GM12878 (cell line): ENCODE data around the gene KIF11. TPM values are rescaled to one million over a fixed set of nuclear protein-coding genes. Genes with fewer than 3 reads are reported as not detected.

Experiments
- ATAC-seq: fragments of 200-7000 bp; cut with Tn5 transposase; 3 replicates; pipeline ENCODE4 v1.9.1; 2020; ENCODE audit warnings: mild to moderate bottlenecking, moderate library complexity
- BruUV-seq: library from RNA; stranded (reverse); fragments of 400-500 nt; replicated peaks from 2 replicates; lab custom pipeline; 2021; lab: Mats Ljungman, UMichigan
- CTCF ChIA-PET: fragments of 300-600 bp; sonication (Branson Sonifier 250); formaldehyde crosslinking; extraction: SDS; loops from one replicate; lab custom pipeline; 2021; ENCODE audit warnings: inconsistent platforms; lab: Yijun Ruan, JAX
- POLR2A ChIA-PET: fragments of 350-600 bp; formaldehyde crosslinking; extraction: SDS; loops from one replicate; lab custom pipeline; 2021; ENCODE audit warnings: inconsistent platforms; lab: Charles Lee
- RAD21 ChIA-PET: fragments of 300-600 bp; sonication (Branson Sonifier 250); formaldehyde crosslinking; loops from one replicate; lab custom pipeline; 2023; ENCODE audit warnings: antibody characterized with exemption; ENCODE audit not compliant: unreplicated experiment; lab: Charles Lee
- SMC1A ChIA-PET: fragments of 300-600 bp; sonication (Branson Sonifier 250); formaldehyde crosslinking; loops from one replicate; lab custom pipeline; 2023; ENCODE audit not compliant: unreplicated experiment, uncharacterized antibody; lab: Charles Lee
- DNase-seq: peaks from one replicate; pipeline ENCODE4 v3.0.0-alpha.2; 2011; ENCODE audit warnings: low read depth, low spot score
- FAIRE-seq: peaks from 3 replicates; lab custom pipeline; 2011; peaks lifted over from hg19 to GRCh38; lab: Jason Lieb, UNC
- H2AFZ ChIP-seq: 2 replicates; pipeline ENCODE4 v1.6.0; 2011; ENCODE audit warnings: low read depth, low read length, control low read depth; ENCODE audit not compliant: control insufficient read depth
- H3K27ac ChIP-seq: 2 replicates; pipeline ENCODE4 v1.5.1; 2011; ENCODE audit warnings: control low read depth; ENCODE audit not compliant: control insufficient read depth, insufficient read depth
- H3K27me3 ChIP-seq, 2 experiments: replicated peaks in 1 of 2; 2 replicates each; pipeline versions ENCODE4 v1.6.0 to v1.6.1; 2011; ENCODE audit warnings: low read length in 1 of 2; ENCODE audit not compliant: control insufficient read depth in 2 of 2, insufficient read depth in 2 of 2
- H3K36me3 ChIP-seq, 2 experiments: 2 replicates each; pipeline ENCODE4 v1.5.1; 2011; ENCODE audit warnings: low read length in 1 of 2; ENCODE audit not compliant: control insufficient read depth in 2 of 2, insufficient read depth in 2 of 2
- H3K4me1 ChIP-seq: 2 replicates; pipeline ENCODE4 v1.6.1; 2011; ENCODE audit warnings: mild to moderate bottlenecking, low read length, moderate library complexity, mixed read lengths; ENCODE audit not compliant: control insufficient read depth, insufficient read depth
- H3K4me2 ChIP-seq: 2 replicates; pipeline ENCODE4 v1.6.0; 2011; ENCODE audit warnings: control low read depth; ENCODE audit not compliant: control insufficient read depth, insufficient read depth
- H3K4me3 ChIP-seq: fragments of 200-600 bp; sonication (generic); 2 replicates; pipeline ENCODE4 v1.5.1; 2016
- H3K79me2 ChIP-seq: 2 replicates; pipeline ENCODE4 v1.6.0; 2011; ENCODE audit warnings: low read length; ENCODE audit not compliant: control insufficient read depth, insufficient read depth
- H3K9ac ChIP-seq: 2 replicates; pipeline ENCODE4 v1.8.0; 2011; ENCODE audit warnings: low read length, control low read depth, mixed read lengths; ENCODE audit not compliant: control insufficient read depth, insufficient read depth
- H3K9me3 ChIP-seq: replicated peaks from 3 replicates; pipeline ENCODE4 v1.5.1; 2011; ENCODE audit warnings: mild to moderate bottlenecking, low read length; ENCODE audit not compliant: control insufficient read depth, insufficient read depth
- H4K20me1 ChIP-seq: 2 replicates; pipeline ENCODE4 v1.6.0; 2011; ENCODE audit not compliant: control insufficient read depth, insufficient read depth
- ATF2 ChIP-seq: IDR thresholded peaks from 2 replicates; pipeline ENCODE4 v1.6.1; 2012; ENCODE audit warnings: low read length, inconsistent platforms
- ATF3 ChIP-seq: IDR thresholded peaks from 2 replicates; pipeline ENCODE4 v1.6.1; 2011; ENCODE audit warnings: low read depth, mild to moderate bottlenecking, low read length, moderate library complexity, borderline replicate concordance; ENCODE audit errors: extremely low read depth
- DPF2 ChIP-seq: fragments of 450-650 bp; IDR thresholded peaks from 2 replicates; pipeline ENCODE4 v1.6.1; 2017; ENCODE audit warnings: mild to moderate bottlenecking
- ELK1 ChIP-seq: IDR thresholded peaks from 2 replicates; pipeline ENCODE4 v1.6.1; 2012; ENCODE audit warnings: low read depth, low read length, improper control_type of control experiment
- HCFC1 ChIP-seq: fragments of 150-350 bp; IDR thresholded peaks from 2 replicates; pipeline ENCODE4 v1.6.1; 2014; ENCODE audit warnings: low read length
- IRF5 ChIP-seq: fragments of 450-650 bp; IDR thresholded peaks from 2 replicates; pipeline ENCODE4 v1.6.1; 2017; ENCODE audit warnings: borderline replicate concordance
- MEF2B ChIP-seq: fragments of 450-650 bp; IDR thresholded peaks from 2 replicates; pipeline ENCODE4 v1.6.1; 2018; ENCODE audit warnings: mild to moderate bottlenecking, moderate library complexity; ENCODE audit not compliant: partially characterized antibody, poor library complexity, severe bottlenecking
- MTA2 ChIP-seq: fragments of 450-650 bp; IDR thresholded peaks from 2 replicates; pipeline ENCODE4 v1.6.1; 2016; ENCODE audit warnings: low read depth, mild to moderate bottlenecking, moderate library complexity
- MYC ChIP-seq: IDR thresholded peaks from 2 replicates; pipeline ENCODE4 v1.6.1; 2011; ENCODE audit warnings: mild to moderate bottlenecking, low read length, moderate library complexity, inconsistent platforms; ENCODE audit not compliant: insufficient read depth, insufficient replicate concordance, insufficient read length, severe bottlenecking
- PML ChIP-seq: IDR thresholded peaks from 2 replicates; pipeline ENCODE4 v1.6.1; 2012; ENCODE audit warnings: low read length, inconsistent platforms
- PRDM15 ChIP-seq: fragments of 450-650 bp; formaldehyde crosslinking; IDR thresholded peaks from 2 replicates; pipeline ENCODE4 v1.4.0; 2020; ENCODE audit warnings: mild to moderate bottlenecking, moderate library complexity
- RBBP5 ChIP-seq: fragments of 200-600 bp; sonication (generic); conservative IDR thresholded peaks from 2 replicates; pipeline ENCODE4 v1.6.1; 2016
- SMAD5 ChIP-seq: IDR thresholded peaks from 2 replicates; pipeline ENCODE4 v1.6.1; 2016; ENCODE audit warnings: antibody characterized with exemption, low read depth
- ZNF217 ChIP-seq: fragments of 450-650 bp; IDR thresholded peaks from 2 replicates; pipeline ENCODE4 v1.6.1; 2017; ENCODE audit warnings: antibody characterized with exemption, mild to moderate bottlenecking
- WGBS: methylation state at CpG from one replicate; pipeline ENCODE4 v1.1.6; 2016; ENCODE audit warnings: low lambda C conversion rate; ENCODE audit not compliant: insufficient replicate concordance, insufficient coverage; ENCODE audit errors: missing lambda C conversion rate; 5-methylcytosine and 5-hydroxymethylcytosine counted together
- in situ Hi-C: fragments of 300-500 bp; cut with MboI; formaldehyde crosslinking; loops from 9 replicates; pipeline ENCODE4 v1.14.3; 2018; ENCODE audit warnings: mixed read lengths
- intact Hi-C: fragments of 100-400 bp; cut with micrococcal nuclease; formaldehyde crosslinking; loops from one replicate; pipeline ENCODE4 v1.14.2; 2022; ENCODE audit not compliant: unreplicated experiment
- polyA plus RNA-seq, 11 experiments: library from polyadenylated mRNA; depleted of rRNA in 4 of 11; unstranded in 6 of 11; stranded (reverse) in 5 of 11; fragments of >200 nt; fragmentation: Nextera tagmentation in 4 of 11; fragmentation: Illumina TruSeq in 1 of 11; extraction: Ambion mirVana in 4 of 11; extraction: Trizol in 1 of 11; gene quantifications; 1 replicate in 1 of 11; 2 replicates in 10 of 11; pipeline versions ENCODE4 v1.2.1 to v1.2.3, GENCODE V29; 2011 to 2016; ENCODE audit warnings: inconsistent platforms in 2 of 11, missing spikeins in 2 of 11, low read depth in 1 of 11
- total RNA-seq, 4 experiments: library from RNA; depleted of rRNA in 3 of 4; stranded (reverse); fragments of >200 nt in 3 of 4; fragmentation: Illumina TruSeq in 1 of 4; extraction: Trizol in 1 of 4; gene quantifications; 2 replicates each; pipeline versions ENCODE4 v1.2.1 to v1.2.3, GENCODE V29; 2013 to 2021

The KIF11 gene
- total and polyA plus RNA-seq, 10 of the 15 experiments (the other 5 are each of a cell fraction or from before 2014, with no cell fraction given): 14.1 to 79.8 (median 41.9) TPM

GRCh38 chr10:92595505-92595904, 2.6 kb downstream of the KIF11 start:
- Histone ChIP-seq H3K36me3 (no peaks in the 10 kb centered on the region), H3K27ac (no peak overlapping the region), H3K9ac (peak overlapping the region; percentile 52; the same call in 1 of the 2 replicates), H3K4me2 (peak overlapping the region; percentile 64), H3K9me3 (no peaks in the 10 kb centered on the region), H2AFZ (no peak overlapping the region; the same call in 1 of the 2 replicates), H3K4me1 (peaks cover 8% of the 10 kb centered on the region), H4K20me1 (no peaks in the 10 kb centered on the region), H3K27me3 (no peaks in the 10 kb centered on the region), H3K4me3 (peak overlapping the region; percentile 88), H3K79me2 (peaks cover 69% of the 10 kb centered on the region)
- TF ChIP-seq ZNF217: no peak
- no peak for TF ChIP-seq PML
- no peak for TF ChIP-seq ATF3
- TF ChIP-seq DPF2: no peak
- no peak for TF ChIP-seq ELK1
- no peak for TF ChIP-seq RBBP5
- no peak for TF ChIP-seq MYC
- no peak for TF ChIP-seq ATF2
- no peak for TF ChIP-seq MTA2
- no peak for TF ChIP-seq SMAD5
- TF ChIP-seq IRF5: no peak
- no peak for TF ChIP-seq MEF2B
- TF ChIP-seq HCFC1: no peak
- TF ChIP-seq PRDM15 (CRISPR knock-in tag): no peak
- 0% methylated on average over 2 of the region's 2 CpGs for WGBS
- CTCF ChIA-PET: interaction anchor here (1.3 to 1.4 kb wide), 2 partner anchors 78 to 248 kb away, joined by 3 read pairs; no protein-coding TSS in a partner anchor
- ATAC-seq (no peak), FAIRE-seq (no peak), DNase-seq (no peak)
- SMC1A ChIA-PET: no interaction called here
- no TSS peak for BruUV-seq
- intact Hi-C loops: loop anchor here (10.0 kb wide), 1 partner anchor 249 kb away; the partner anchor contains the start of gene EXOC6
- RAD21 ChIA-PET: interaction anchor here (0.6 kb wide), 1 partner anchor 414 kb away, joined by 3 read pairs; no protein-coding TSS in a partner anchor
- in situ Hi-C loops: no loop called here
- POLR2A ChIA-PET: interaction anchor here (0.6 to 1.3 kb wide), 2 partner anchors 8 to 335 kb away, joined by 3 to 7 read pairs; no protein-coding TSS in a partner anchor
